GM20431 (cell line): ENCODE measurements around the gene ANKRD11.
"Not testable (repeated sequence)": the region's sequence is repeated elsewhere in the genome, so short reads cannot be mapped to it uniquely, and the experiment has no call there.

Experiments
- in situ Hi-C: fragments of 300-500 bp; cut with MseI, MboI; formaldehyde crosslinking; loops from one replicate; pipeline ENCODE4 v1.15.0; 2020; ENCODE audit warnings: low sequenced_read_pairs; ENCODE audit not compliant: unreplicated experiment

ANKRD11 gene

GRCh38 chr16:89341697-89342694, 148.4 kb downstream of the ANKRD11 start:
- in situ Hi-C loops, result no loop called here

GRCh38 chr16:89341279-89341678, 149.1 kb downstream of the ANKRD11 start:
- in situ Hi-C loops, result no loop called here

GRCh38 chr16:89338863-89339262, 151.5 kb downstream of the ANKRD11 start:
- in situ Hi-C loops, result no loop called here

- in situ Hi-C loops, result no loop called here
Observed at GRCh38 chr16:89337965-89338364, 152.4 kb downstream of the ANKRD11 start.

- in situ Hi-C loops, result no loop called here
Observed at GRCh38 chr16:89335803-89336485, 154.4 kb downstream of the ANKRD11 start.

GRCh38 chr16:89334988-89335802, 155.2 kb downstream of the ANKRD11 start:
- in situ Hi-C loops, result no loop called here

GRCh38 chr16:89334461-89334860, 155.9 kb downstream of the ANKRD11 start:
- in situ Hi-C loops, result no loop called here

- in situ Hi-C loops, result no loop called here
Observed at GRCh38 chr16:89334050-89334449, 156.3 kb downstream of the ANKRD11 start.

GRCh38 chr16:89333401-89334001, 156.9 kb downstream of the ANKRD11 start:
- in situ Hi-C loops, result not testable (repeated sequence)

- in situ Hi-C loops, result no loop called here
Observed at GRCh38 chr16:89332902-89333245, 157.5 kb downstream of the ANKRD11 start.

- in situ Hi-C loops, result no loop called here
Observed at GRCh38 chr16:89332243-89332901, 158.0 kb downstream of the ANKRD11 start.

- in situ Hi-C loops, result no loop called here
Observed at GRCh38 chr16:89331371-89332109, 158.8 kb downstream of the ANKRD11 start.

GRCh38 chr16:89330177-89330856, 160.0 kb downstream of the ANKRD11 start:
- in situ Hi-C loops, result no loop called here

GRCh38 chr16:89329830-89330176, 160.6 kb downstream of the ANKRD11 start:
- in situ Hi-C loops, result not testable (repeated sequence)

- in situ Hi-C loops, result not testable (repeated sequence)
Observed at GRCh38 chr16:89328412-89329400, 161.7 kb downstream of the ANKRD11 start.

- in situ Hi-C loops, result no loop called here
Observed at GRCh38 chr16:89326721-89327120, 163.6 kb downstream of the ANKRD11 start.

- in situ Hi-C loops, result no loop called here
Observed at GRCh38 chr16:89325861-89326471, 164.4 kb downstream of the ANKRD11 start.
